ENCODE results near the gene MICAL3. TPM values are rescaled to one million over a fixed set of nuclear protein-coding genes. Genes with fewer than 3 reads are reported as not detected.

Gene MICAL3
- total and polyA plus RNA-seq, 2 of the 8 experiments (the other 6 are each of a cell fraction or from before 2014, with no cell fraction given), result 8.3 to 41.8 TPM

DNA sequence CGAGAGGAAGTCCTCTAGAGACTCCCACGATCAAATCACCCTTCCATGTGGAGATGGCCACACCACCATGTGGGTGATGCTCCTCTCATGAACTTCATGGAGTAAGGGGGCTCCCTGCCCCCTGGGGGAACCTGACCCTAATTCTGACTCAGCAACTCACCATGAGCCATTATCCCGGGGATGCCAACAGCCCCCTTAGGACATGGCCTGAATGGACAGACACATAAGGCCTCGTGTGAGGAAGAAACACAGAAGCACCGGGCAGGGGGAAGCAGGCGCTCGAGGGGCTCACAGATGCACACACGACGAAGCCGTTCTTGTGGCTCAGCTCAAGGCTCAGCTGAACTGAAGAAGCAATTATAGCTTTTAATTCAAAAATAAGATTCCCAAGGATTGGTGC lies 150.6 kb downstream of the MICAL3 start:
- Histone ChIP-seq H3K27ac (ENCODE audit: low read depth, low read length) (no peak overlapping the region), H2BK15ac (ENCODE audit: low read length) (no peak overlapping the region), H2BK5ac (ENCODE audit: low read depth, low read length) (no peak overlapping the region), H3K9ac (replicated peaks in 1 of 4; ENCODE audit: extremely low read depth in 1 of 4, low read depth in 3 of 4, low read length in 3 of 4) (no peak overlapping the region), H3K4me2 (ENCODE audit: insufficient read depth in 1 of 2, low read depth in 2 of 2, low read length in 2 of 2) (no peak overlapping the region), H4K8ac (ENCODE audit: extremely low read depth, insufficient read depth, low read length) (no peak overlapping the region), H3K23me2 (ENCODE audit: low read depth, low read length) (peaks cover 10% of the 10 kb centered on the region; the same call in 1 of the 2 replicates), H3K18ac (ENCODE audit: extremely low read depth, low read length) (no peak overlapping the region), H4K91ac (replicated peaks; ENCODE audit: insufficient read length, low read length) (no peak overlapping the region), H3K23ac (ENCODE audit: insufficient read length) (no peak overlapping the region), H3K79me2 (ENCODE audit: control insufficient read depth in 1 of 2, insufficient read depth in 2 of 2, low read length in 2 of 2) (no peaks in the 10 kb centered on the region), H3K9me3 (ENCODE audit: insufficient read depth in 2 of 2, low read depth in 1 of 2, low read length in 1 of 2) (no peaks in the 10 kb centered on the region; a peak in 1 of 4 replicates), H3K4me3 (ENCODE audit: extremely low read depth in 1 of 4, insufficient read depth in 2 of 4, low read depth in 3 of 4, low read length in 4 of 4) (no peak overlapping the region), H2BK12ac (ENCODE audit: low read depth, low read length) (no peak overlapping the region), H3K56ac (replicated peaks; ENCODE audit: insufficient read length, low read depth, low read length) (no peak overlapping the region), H2BK20ac (ENCODE audit: low read length) (no peak overlapping the region), H3K36me3 (ENCODE audit: control insufficient read depth in 2 of 4, insufficient read depth in 4 of 4, low read length in 3 of 4) (peaks cover 0 to 13% (median 2%) of the 10 kb centered on the region in 4 experiments; a peak in 1 of 8 replicates), H3K14ac (ENCODE audit: insufficient read length) (no peak overlapping the region), H3K27me3 (replicated peaks in 1 of 4; ENCODE audit: control insufficient read depth in 3 of 4, extremely low read depth in 1 of 4, insufficient read depth in 3 of 4, low read length in 3 of 4) (peaks cover 11 to 49% (median 42%) of the 10 kb centered on the region in 4 experiments), H4K5ac (ENCODE audit: insufficient read length, low read depth, low read length) (no peak overlapping the region), H3K4me1 (replicated peaks in 1 of 4; ENCODE audit: control insufficient read depth in 3 of 4, insufficient read depth in 4 of 4, low read length in 3 of 4) (no peaks in the 10 kb centered on the region), H4K20me1 (replicated peaks in 1 of 2; ENCODE audit: control insufficient read depth in 1 of 2, insufficient read depth in 2 of 2, low read length in 2 of 2) (peaks cover 9 to 36% of the 10 kb centered on the region in 2 experiments), H2AFZ (ENCODE audit: low read length) (no peak overlapping the region), H2BK120ac (replicated peaks; ENCODE audit: low read depth, low read length) (no peak overlapping the region), H2AK5ac (ENCODE audit: low read depth, low read length) (no peak overlapping the region), H3K4ac (replicated peaks; ENCODE audit: insufficient read length, low read depth, low read length) (no peak overlapping the region), H3K79me1 (ENCODE audit: low read depth, low read length) (no peaks in the 10 kb centered on the region)
- CTCF ChIA-PET (ENCODE audit: partially characterized antibody), result no interaction called here
- DNase-seq (ENCODE audit: low read depth in 1 of 2, low spot score in 2 of 2) (no peak), FAIRE-seq (no peak)
- TF ChIP-seq CTBP2 (IDR thresholded peaks at IDR 0.05; ENCODE audit: borderline replicate concordance, insufficient read depth, insufficient read length, low read length) (no peak), TAF1 (IDR thresholded peaks at IDR 0.05; ENCODE audit: low read depth, low read length) (no peak), CEBPB (IDR thresholded peaks at IDR 0.05; ENCODE audit: low read depth, low read length) (no peak), RFX5 (IDR thresholded peaks at IDR 0.05; ENCODE audit: borderline replicate concordance, low read depth, low read length) (no peak), JUND (IDR thresholded peaks at IDR 0.05; ENCODE audit: low read length) (no peak), CBX5 (IDR thresholded peaks at IDR 0.05; ENCODE audit: low read depth, low read length) (no peak), KDM5A (IDR thresholded peaks at IDR 0.05; ENCODE audit: low read length) (no peak), NANOG (IDR thresholded peaks at IDR 0.05; ENCODE audit: insufficient read depth, low read depth, low read length, poor library complexity, severe bottlenecking) (no peak), SAP30 (IDR thresholded peaks at IDR 0.05; ENCODE audit: insufficient read depth, insufficient replicate concordance, low read length) (no peak), HDAC6 (IDR thresholded peaks at IDR 0.05; ENCODE audit: low read depth, low read length) (no peak)
- WGBS, 2 experiments (ENCODE audit: extremely low coverage in 1 of 2, insufficient coverage in 1 of 2, insufficient read length in 1 of 2, insufficient replicate concordance in 2 of 2, low coverage in 1 of 2, low lambda C conversion rate in 2 of 2, missing lambda C conversion rate in 1 of 2), result 92% methylated on average over 10 of the region's 10 CpGs; no CpG with 5 or more reads in 1 of the 2 experiments
- POLR2A ChIA-PET (ENCODE audit: partially characterized antibody), result interaction anchor here (1.4 kb wide), 1 partner anchor 204 kb away, joined by 4 read pairs; the partner anchor contains the start of gene PEX26
